Measurements from ENCODE around the gene IDNK. TPM values are rescaled to one million over a fixed set of nuclear protein-coding genes. Genes with fewer than 3 reads are reported as not detected.

Gene IDNK
- total and polyA plus RNA-seq, 10 of the 15 experiments (the other 5 are each of a cell fraction or from before 2014, with no cell fraction given) = 7.0 to 19.1 (median 10.6) TPM

GRCh38 chr9:83642793-83643192 is 19.9 kb downstream of the IDNK start:
- WGBS (ENCODE audit: insufficient coverage, insufficient replicate concordance, low lambda C conversion rate, missing lambda C conversion rate) = 79% methylated on average over 4 of the region's 4 CpGs
- no peak overlapping the region for H3K4me3 ChIP-seq
- ChIA-PET SMC1A (ENCODE audit: uncharacterized antibody, unreplicated experiment) (interaction anchor here (0.8 to 0.9 kb wide), 2 partner anchors 10 to 13 kb away, joined by 3 read pairs; no protein-coding TSS in a partner anchor), POLR2A (no interaction called here), CTCF (interaction anchor here (2.6 kb wide), 1 partner anchor 22 kb away, joined by 13 read pairs; no protein-coding TSS in a partner anchor), RAD21 (ENCODE audit: unreplicated experiment) (no interaction called here)
- H3K4me2 ChIP-seq (ENCODE audit: control insufficient read depth, insufficient read depth) = no peak overlapping the region
- DNase-seq (ENCODE audit: low read depth, low spot score) (no peak), ATAC-seq (no peak), FAIRE-seq (no peak)
- H3K79me2 ChIP-seq (ENCODE audit: control insufficient read depth, insufficient read depth, low read length) = no peaks in the 10 kb centered on the region
- H3K36me3 ChIP-seq (ENCODE audit: control insufficient read depth in 2 of 2, insufficient read depth in 2 of 2, low read length in 1 of 2) = peaks cover 0 to 7% of the 10 kb centered on the region in 2 experiments; a peak in 3 of 4 replicates
- no peak overlapping the region for H2AFZ ChIP-seq (ENCODE audit: control insufficient read depth, low read depth, low read length)
- no peaks in the 10 kb centered on the region for H3K9me3 ChIP-seq (replicated peaks; ENCODE audit: control insufficient read depth, insufficient read depth, low read length)
- no peak for TF ChIP-seq CREM (IDR thresholded peaks at IDR 0.05; ENCODE audit: low read depth)
- H3K4me1 ChIP-seq (ENCODE audit: control insufficient read depth, insufficient read depth, low read length) = no peaks in the 10 kb centered on the region
- intact Hi-C loops (cut with micrococcal nuclease; ENCODE audit: unreplicated experiment) = no loop called here
- H3K27me3 ChIP-seq (replicated peaks in 1 of 2; ENCODE audit: control insufficient read depth in 2 of 2, insufficient read depth in 2 of 2, low read length in 1 of 2) = no peaks in the 10 kb centered on the region
- no peak overlapping the region for H3K27ac ChIP-seq (ENCODE audit: control insufficient read depth, insufficient read depth)
- H3K9ac ChIP-seq (ENCODE audit: control insufficient read depth, insufficient read depth, low read length) = no peak overlapping the region
- no TSS peak for BruUV-seq (replicated peaks)
- in situ Hi-C loops (cut with MboI) = no loop called here
- H4K20me1 ChIP-seq (ENCODE audit: control insufficient read depth, insufficient read depth) = no peaks in the 10 kb centered on the region; the same call in 1 of the 2 replicates

GRCh38 chr9:83646500-83647239 is 23.7 kb downstream of the IDNK start:
- Histone ChIP-seq H3K79me2 (ENCODE audit: control insufficient read depth, insufficient read depth, low read length) (no peaks in the 10 kb centered on the region), H3K9ac (ENCODE audit: control insufficient read depth, insufficient read depth, low read length) (no peak overlapping the region), H3K9me3 (replicated peaks; ENCODE audit: control insufficient read depth, insufficient read depth, low read length) (no peaks in the 10 kb centered on the region), H3K4me2 (ENCODE audit: control insufficient read depth, insufficient read depth) (no peak overlapping the region), H4K20me1 (ENCODE audit: control insufficient read depth, insufficient read depth) (no peaks in the 10 kb centered on the region; the same call in 1 of the 2 replicates), H3K27me3 (replicated peaks in 1 of 2; ENCODE audit: control insufficient read depth in 2 of 2, insufficient read depth in 2 of 2, low read length in 1 of 2) (no peaks in the 10 kb centered on the region), H3K4me3 (no peak overlapping the region), H3K27ac (ENCODE audit: control insufficient read depth, insufficient read depth) (no peak overlapping the region), H2AFZ (ENCODE audit: control insufficient read depth, low read depth, low read length) (no peak overlapping the region), H3K36me3 (ENCODE audit: control insufficient read depth in 2 of 2, insufficient read depth in 2 of 2, low read length in 1 of 2) (peaks cover 0 to 24% of the 10 kb centered on the region in 2 experiments), H3K4me1 (ENCODE audit: control insufficient read depth, insufficient read depth, low read length) (peaks cover 3% of the 10 kb centered on the region)
- RAD21 ChIA-PET (ENCODE audit: unreplicated experiment) = no interaction called here
- POLR2A ChIA-PET = interaction anchor here (1.1 kb wide), 1 partner anchor 26 kb away, joined by 3 read pairs; no protein-coding TSS in a partner anchor
- in situ Hi-C loops (cut with MboI) (no loop called here), intact Hi-C loops (cut with micrococcal nuclease; ENCODE audit: unreplicated experiment) (no loop called here)
- no peak for FAIRE-seq
- no TSS peak for BruUV-seq (replicated peaks)
- SMC1A ChIA-PET (ENCODE audit: uncharacterized antibody, unreplicated experiment) = interaction anchor here (1.9 to 5.3 kb wide), 2 partner anchors 9 to 26 kb away, joined by 5 to 32 read pairs; no protein-coding TSS in a partner anchor
- CTCF ChIA-PET = interaction anchor here (1.5 kb wide), 1 partner anchor 26 kb away, joined by 4 read pairs; no protein-coding TSS in a partner anchor
- no peak for DNase-seq (ENCODE audit: low read depth, low spot score)
- WGBS (ENCODE audit: insufficient coverage, insufficient replicate concordance, low lambda C conversion rate, missing lambda C conversion rate) = 90% methylated on average over 7 of the region's 8 CpGs
- no peak for ATAC-seq
- no peak for TF ChIP-seq E2F8 (IDR thresholded peaks at IDR 0.05; ENCODE audit: low read depth, partially characterized antibody)
- no peak for TF ChIP-seq SUZ12 (IDR thresholded peaks at IDR 0.05; ENCODE audit: unreplicated experiment)
- TF ChIP-seq EP300 (IDR thresholded peaks at IDR 0.05; ENCODE audit: borderline replicate concordance in 1 of 2, control insufficient read depth in 1 of 2, low read depth in 2 of 2, low read length in 2 of 2) = no peak
- no peak for TF ChIP-seq GATAD2B (conservative IDR thresholded peaks at IDR 0.05; ENCODE audit: low read depth)
- TF ChIP-seq NFIC (IDR thresholded peaks at IDR 0.05; ENCODE audit: low read depth, low read length) = no peak
- no peak for TF ChIP-seq ZNF687 (IDR thresholded peaks at IDR 0.05)
